ENCODE results near the gene ZNF503.
A peak's percentile ranks its signal among the peaks of the same experiment; 100 is the strongest.

- peak; percentile 60 to 99 (median 93) for TF ChIP-seq CTCF (IDR thresholded peaks at IDR 0.05)
- peak; percentile 11 to 16 for TF ChIP-seq POLR2A (IDR thresholded peaks at IDR 0.05)
Observed at GRCh38 chr10:75395066-75395931, 6.3 kb downstream of the ZNF503 start.

Measured in uterus (tissue), 2 donors.